Measurements from ENCODE around the gene RAI2.
"Not testable (repeated sequence)": the region's sequence is repeated elsewhere in the genome, so short reads cannot be mapped to it uniquely, and the experiment has no call there.

The RAI2 gene

DNA sequence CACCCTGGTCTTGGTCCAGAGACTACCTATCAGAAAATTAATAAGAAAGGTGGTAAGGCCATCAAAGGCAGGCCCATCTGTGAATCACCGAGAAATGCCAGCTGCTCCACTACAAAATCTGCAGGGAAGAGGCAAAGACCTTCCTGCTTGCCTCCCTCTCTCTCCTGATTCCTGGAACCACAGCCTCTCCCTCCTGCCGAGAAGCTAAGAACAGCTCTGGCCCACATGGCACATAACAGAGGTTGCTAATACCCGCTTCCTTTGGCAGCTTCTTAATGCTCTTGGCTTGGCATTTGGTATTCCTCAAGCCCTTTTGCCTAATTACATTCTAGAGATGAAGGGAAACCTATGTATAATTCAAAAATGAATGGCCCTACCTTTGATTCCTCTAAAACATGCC lies 32.9 kb downstream of the RAI2 start:
- DNase-seq = no peak

DNA sequence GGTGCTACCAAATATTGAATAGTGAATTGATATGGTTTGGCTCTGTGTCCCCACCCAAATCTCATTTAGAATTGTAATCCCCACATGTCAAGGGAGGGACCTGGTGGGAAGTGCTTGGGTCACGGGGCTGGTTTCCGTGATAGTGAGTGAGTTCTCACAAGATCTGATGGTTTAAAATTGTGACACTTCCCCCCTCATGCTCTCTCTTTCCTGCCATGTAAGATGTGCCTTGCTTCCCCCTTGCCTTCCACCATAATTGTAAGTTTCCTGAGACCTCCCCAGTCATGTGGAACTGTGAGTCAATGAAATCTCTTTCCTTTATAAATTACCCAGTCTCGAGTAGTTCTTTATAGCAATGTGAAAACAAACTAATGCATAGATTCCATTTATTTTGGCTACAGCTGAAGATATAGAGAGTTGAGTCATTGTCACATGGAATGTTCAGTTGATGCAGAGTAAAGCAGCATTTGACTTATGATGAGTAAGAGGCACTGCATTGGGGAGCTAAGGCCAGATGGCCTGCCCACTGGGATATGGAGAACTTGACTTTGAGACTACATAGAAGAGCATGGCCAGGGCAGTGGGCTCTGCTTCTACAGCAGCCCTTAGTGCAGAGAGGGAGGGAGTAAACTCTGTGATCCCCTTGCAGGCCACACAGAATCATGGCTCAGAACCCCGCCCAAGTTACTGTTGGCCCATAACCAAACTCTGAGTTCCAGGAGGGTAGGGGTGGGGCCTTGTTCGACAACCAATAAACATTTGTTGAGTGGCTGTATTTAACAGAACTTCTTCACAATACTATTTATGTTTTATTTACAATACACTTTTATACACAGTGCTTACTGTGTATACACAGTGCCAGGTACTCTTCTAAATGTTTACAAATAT lies 34.2 kb downstream of the RAI2 start:
- DNase-seq = no peak

GRCh38 chrX:17824980-17825379 lies 36.1 kb downstream of the RAI2 start:
- DNase-seq = no peak

- DNase-seq = no peak
Observed at GRCh38 chrX:17822351-17822750, 38.7 kb downstream of the RAI2 start.

DNA sequence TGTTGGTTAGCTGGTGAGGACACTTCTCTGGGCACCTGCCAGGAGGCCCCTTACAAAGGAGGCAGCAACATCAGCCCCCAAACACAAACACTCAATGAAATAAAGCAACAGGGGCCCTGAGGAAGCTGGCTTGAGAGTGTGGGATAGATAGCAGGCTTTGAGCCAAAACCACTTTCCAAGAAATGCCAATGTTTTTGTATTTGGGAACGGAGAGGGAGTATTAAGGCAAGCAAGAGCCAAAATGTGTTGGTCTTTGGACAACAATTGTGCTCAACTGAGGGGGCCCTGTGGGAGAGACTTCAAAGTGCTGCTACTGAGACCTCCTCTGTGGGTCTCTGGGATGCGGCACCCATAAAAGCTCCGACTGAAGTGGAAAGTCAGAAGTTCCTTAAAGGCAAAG lies 41.0 kb downstream of the RAI2 start:
- DNase-seq = no peak

GRCh38 chrX:17818726-17819125 lies 42.4 kb downstream of the RAI2 start:
- DNase-seq = no peak

- DNase-seq = no peak
Observed at GRCh38 chrX:17817251-17817650, 43.8 kb downstream of the RAI2 start.

GRCh38 chrX:17814557-17814956 lies 46.5 kb downstream of the RAI2 start:
- no peak for DNase-seq

DNA sequence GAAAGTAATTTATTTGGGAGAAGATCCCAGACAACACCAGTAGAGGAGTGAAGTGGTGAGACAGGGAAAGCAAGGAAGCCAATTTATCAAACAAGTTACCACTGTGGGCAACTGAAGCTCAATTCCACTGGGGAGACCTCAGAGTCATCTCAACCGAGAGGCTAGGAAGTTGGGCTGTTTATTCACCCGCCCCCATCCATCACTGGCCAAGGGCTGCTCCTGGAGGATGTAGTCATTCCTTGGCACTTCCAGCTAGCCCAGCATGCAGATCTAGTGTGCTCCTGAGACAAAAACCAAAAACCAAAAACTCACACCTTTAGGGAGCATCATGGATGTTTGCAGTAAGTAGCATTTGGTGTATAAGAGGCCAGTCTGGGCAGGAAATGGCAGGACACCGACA lies 47.0 kb downstream of the RAI2 start:
- no peak for DNase-seq

GRCh38 chrX:17813277-17813676 lies 47.8 kb downstream of the RAI2 start:
- DNase-seq = no peak

DNA sequence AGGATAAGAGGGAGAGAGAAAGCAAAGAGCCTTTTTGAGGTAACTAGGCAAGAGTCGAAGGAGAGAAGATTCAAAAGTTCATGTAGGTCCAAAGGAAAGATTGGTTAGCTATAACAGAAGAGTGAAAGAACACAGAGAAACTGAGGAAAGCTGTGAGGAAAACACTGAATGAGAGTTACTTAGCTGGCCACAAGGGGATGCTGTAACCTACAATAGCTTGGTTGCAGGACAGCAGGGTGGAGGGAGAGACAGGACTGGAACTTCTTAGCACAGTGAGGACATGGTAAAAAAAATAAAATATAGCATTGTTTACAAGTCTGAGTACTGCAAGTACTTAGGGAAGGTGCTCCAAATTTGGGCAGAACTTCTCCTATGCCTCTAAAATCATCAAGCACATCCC lies 48.3 kb downstream of the RAI2 start:
- DNase-seq = no peak

- no peak for DNase-seq
Observed at GRCh38 chrX:17809984-17810383, 51.1 kb downstream of the RAI2 start.

- DNase-seq = no peak
Observed at GRCh38 chrX:17809273-17809672, 51.8 kb downstream of the RAI2 start.

DNA sequence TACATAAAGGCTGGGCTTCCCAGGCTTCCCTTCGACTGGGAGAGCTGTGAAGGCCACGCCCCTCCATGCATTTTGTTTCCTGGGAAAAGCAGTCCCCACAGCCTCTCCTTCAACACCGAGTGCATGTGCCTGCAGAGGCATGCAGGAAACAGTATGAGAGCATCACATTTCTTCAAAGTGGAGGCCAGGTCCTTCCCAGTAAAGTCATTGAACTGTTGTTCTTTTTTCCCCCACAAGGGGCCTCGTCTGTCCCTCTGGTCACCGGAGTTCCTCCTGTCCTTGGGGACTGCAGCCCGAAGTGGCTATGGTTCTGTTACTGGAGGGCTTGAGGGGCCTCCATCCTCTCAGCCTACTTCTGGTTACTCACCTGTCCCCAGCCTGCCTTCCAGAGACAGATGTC lies 56.0 kb downstream of the RAI2 start:
- DNase-seq = no peak

- DNase-seq = no peak
Observed at GRCh38 chrX:17803449-17803848, 57.6 kb downstream of the RAI2 start.

DNA sequence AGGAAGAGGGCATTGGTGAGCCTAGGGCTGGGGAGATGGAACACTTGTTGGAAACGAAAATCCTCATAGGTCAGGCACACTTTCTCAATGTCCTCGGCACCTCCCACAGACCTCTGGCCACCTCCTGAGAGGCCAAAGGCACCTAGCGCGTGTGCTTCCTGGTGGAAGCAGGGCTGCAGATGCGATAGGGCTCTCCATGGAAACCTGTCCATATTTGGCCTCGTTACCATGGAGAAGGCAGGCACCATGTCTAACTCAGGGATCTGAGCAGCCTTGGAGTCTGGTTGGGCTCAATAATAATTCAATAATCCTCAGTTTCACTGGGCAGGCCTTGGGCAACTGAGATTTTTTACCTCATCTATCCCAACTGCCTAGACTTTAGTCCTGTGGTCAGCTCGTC lies 58.3 kb downstream of the RAI2 start:
- no peak for DNase-seq

- DNase-seq = no peak
Observed at GRCh38 chrX:17801431-17801830, 59.7 kb downstream of the RAI2 start.

DNA sequence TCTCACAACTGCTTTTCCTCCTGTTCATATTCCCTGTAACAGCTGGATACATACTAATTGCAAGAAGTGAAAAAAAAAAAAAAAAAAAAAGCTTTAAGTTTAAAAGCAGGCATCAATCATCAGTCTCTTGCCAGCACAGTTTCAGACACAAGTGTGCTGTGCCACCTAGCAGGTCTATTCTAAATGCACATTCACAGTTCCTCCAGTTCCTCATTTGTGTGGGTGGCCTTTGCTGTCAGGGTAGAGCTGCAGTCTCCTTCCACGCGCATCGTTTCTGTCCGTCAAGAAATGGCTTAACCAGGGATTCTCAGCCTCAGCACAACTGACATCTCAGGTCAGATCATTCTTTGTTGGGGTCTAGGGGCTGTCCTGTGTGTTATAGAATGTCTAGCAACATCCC lies 62.2 kb downstream of the RAI2 start:
- no peak for DNase-seq

DNA sequence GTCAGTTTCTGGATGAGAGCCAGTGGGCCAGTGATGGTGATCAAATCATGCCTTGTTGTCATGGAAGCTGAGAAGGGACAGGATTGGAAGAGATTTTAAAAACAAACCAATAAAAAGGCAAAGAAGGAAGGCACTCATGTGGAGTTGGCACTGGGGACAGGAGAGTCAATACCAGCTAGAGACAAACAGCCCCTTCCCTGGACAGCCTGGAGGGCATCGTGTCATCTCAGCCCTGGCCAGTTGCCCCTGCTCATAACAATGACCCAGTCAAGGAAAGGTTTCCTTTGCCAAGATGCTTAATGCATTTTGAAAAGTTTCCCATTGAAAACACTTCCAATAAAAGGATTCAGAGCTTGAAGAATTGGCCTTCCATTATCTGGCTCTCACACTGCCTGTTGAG lies 68.3 kb downstream of the RAI2 start:
- DNase-seq = no peak

- DNase-seq = no peak
Observed at GRCh38 chrX:17788956-17789562, 72.0 kb downstream of the RAI2 start.

GRCh38 chrX:17788439-17788838 lies 72.7 kb downstream of the RAI2 start:
- no peak for DNase-seq

DNA sequence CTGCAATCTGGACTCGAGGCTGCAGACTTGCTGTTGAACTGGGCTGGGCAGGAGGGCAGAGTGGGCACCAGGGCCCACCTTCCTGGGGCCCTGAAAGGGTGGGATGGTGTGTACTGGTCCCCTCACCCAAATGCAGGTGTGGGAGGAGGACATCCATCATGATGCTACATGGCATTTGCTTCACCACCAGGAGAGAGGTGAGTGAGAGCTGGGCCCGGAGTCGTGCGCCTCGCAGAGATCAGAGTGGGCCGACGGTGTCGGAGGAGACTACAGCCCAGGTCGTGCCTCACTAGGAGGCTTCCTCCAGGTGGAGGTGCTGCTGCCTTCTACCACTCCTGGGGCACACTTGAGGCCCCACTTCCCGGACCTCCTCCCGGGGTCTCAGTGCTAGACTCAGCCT lies 73.5 kb downstream of the RAI2 start:
- no peak for DNase-seq

DNA sequence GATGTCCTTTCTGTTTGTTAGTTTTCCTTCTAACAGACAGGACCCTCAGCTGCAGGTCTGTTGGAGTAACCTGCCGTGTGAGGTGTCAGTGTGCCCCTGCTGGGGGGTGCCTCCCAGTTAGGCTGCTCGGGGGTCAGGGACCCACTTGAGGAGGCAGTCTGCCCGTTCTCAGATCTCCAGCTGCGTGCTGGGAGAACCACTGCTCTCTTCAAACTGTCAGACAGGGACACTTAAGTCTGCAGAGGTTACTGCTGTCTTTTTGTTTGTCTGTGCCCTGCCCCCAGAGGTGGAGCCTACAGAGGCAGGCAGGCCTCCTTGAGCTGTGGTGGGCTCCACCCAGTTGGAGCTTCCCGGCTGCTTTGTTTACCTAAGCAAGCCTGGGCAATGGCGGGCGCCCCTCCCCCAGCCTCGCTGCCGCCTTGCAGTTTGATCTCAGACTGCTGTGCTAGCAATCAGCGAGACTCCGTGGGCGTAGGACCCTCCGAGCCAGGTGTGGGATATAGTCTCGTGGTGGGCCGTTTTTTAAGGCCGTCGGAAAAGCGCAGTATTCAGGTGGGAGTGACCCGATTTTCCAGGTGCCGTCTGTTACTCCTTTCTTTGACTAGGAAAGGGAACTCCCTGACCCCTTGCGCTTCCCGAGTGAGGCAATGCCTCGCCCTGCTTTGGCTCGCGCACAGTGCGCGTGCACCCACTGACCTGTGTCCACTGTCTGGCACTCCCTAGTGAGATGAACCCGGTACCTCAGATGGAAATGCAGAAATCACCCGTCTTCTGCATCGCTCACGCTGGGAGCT lies 74.3 kb downstream of the RAI2 start:
- not testable (repeated sequence) for DNase-seq

DNA sequence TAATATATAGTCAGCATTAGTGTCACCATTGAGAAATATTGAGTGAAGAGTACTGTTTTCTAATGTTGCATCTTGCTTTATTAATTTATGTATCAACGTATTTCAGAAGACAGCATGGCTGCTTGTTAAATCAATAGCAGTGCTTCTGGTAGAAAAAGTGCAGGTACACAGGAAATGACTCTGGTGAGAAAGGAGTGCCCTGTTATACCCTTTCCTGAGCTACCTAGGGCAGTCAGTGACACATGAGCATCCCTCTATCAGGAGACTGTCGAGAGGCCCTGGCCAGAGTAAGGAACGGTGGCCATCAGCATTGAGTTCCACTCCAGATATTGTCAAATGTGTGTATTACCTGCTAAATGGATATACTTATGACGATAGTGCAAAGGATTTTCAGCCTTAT lies 81.7 kb downstream of the RAI2 start:
- DNase-seq = no peak
